Fibroblast of skin of left biceps (primary cell): ENCODE measurements around the gene BACH1.
A peak's percentile ranks its signal among the peaks of the same experiment; 100 is the strongest.

Experiments
- DNase-seq, 2 experiments: peaks; one replicate each; pipeline ENCODE4 v3.0.0-alpha.2; 2013; ENCODE audit warnings: low read depth in 2 of 2

The BACH1 gene

GRCh38 chr21:29378832-29379231, 80.1 kb downstream of the BACH1 start:
- DNase-seq = no peak

- no peak for DNase-seq
Observed at GRCh38 chr21:29379517-29380054, 80.9 kb downstream of the BACH1 start.

GRCh38 chr21:29382030-29382654, 83.4 kb downstream of the BACH1 start:
- DNase-seq = peak; percentile 38 to 48

- DNase-seq = no peak
Observed at GRCh38 chr21:29384683-29385359, 86.1 kb downstream of the BACH1 start.

DNA sequence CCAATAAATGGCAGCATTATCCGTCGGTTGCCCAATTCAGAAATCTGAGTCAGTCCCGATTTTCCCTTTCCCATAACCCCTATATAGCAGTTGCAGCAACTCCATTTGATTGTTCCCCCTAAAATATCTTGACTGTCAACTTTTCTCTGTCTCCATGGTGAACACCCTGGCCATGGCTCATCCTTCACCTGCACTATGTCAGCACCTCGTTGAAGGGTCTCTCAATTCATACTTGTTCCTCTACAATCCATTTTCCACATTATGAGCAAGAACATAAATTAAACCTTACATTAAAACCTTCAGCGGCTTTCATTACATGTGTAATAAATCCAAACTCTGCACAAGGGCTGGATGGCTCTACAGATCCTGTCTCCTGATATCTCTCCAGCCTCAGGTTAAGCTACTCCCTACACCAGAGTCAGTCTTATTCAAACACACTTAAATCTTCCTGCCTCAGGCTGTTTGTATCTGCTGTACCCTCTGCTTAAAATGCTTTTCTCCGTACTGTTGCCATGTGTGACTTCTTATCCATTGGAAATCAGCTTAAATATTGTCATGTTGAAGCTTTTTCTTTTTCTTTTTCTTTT, 87.3 kb downstream of the BACH1 start:
- DNase-seq = no peak

- no peak for DNase-seq
Observed at GRCh38 chr21:29386803-29387202, 88.1 kb downstream of the BACH1 start.

DNA sequence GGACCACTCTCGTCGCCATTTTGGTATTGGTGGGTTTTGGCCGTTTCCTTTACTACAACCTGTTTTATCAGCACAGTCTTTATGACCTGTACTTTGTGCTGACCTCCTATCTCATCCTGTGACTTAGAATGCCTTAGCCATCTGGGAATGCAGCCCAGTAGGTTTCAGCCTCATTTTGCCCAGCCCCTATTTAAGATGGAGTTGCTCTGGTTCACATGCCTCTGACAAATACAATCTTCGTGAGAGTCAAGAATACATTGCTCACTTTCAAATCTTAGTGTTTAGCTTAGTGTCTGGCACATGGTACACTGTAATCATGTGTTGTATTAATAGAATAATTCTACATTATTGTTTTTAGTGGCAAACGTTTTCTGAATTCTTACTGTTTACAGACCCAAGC, 88.9 kb downstream of the BACH1 start:
- DNase-seq = no peak

DNA sequence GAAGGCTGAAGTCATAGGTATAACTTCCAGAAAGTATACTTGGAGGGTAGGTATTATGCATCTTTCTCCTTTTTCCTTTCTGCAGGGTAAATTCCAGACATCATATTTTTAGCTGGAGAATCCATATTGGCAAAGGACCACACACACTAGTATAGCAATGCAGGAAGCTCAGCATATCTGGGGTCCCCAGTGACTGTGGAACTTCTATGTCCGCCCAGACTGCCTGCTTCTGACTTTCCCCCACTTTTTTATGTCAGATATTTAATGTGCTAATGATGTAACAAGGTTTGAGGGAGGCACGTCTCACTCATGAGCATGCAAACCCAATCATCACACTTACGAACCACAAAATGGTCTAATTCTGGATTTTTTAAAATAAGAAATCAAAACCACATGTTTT, 90.4 kb downstream of the BACH1 start:
- peak in 1 of 2 experiments; percentile 11 for DNase-seq

DNA sequence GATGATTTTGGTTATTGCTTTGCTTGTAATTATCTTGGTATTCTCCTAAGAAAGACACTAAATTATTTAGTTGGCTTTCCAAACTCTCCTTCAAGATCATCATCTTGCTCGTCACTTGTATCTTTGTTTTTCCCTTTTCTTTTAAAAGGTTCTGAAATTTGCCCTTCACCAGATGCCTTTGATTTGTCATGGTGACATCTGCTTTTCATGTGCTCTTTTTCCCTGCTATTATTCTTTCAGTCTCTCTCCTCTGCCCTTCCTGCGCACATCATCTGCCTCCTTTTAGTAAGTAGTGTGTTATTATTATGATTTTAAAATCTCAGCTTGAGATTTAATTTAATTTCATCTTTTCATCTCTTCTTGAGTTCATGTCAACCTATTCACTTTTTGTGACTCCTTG, 92.1 kb downstream of the BACH1 start:
- DNase-seq = no peak

DNA sequence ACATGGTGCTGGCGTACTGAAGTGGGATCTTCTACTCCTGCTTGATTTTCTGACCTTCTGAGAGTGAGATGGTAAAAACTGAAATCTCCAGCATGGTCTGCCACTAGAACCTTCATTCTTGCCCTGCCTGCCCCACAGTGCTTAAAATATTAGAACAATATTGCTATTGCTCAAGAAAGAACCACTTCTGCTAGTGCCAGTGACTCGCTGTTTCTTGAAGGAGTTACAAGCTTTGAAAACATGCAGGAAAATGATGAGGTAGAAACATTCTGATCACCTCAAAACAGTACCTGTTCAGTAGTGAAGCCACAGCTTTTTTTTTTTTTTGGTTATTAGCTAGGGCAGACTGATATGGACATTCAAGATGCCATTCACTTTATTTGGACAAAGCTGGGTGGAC, 95.3 kb downstream of the BACH1 start:
- no peak for DNase-seq
